Activated T-helper 9 cell treated with anti-CD3 and anti-CD28 coated beads, Interleukin-2, amount 50 U/mL, for 16 hours (primary cell): Measurements from ENCODE around the gene RETSAT.
"Not testable (repeated sequence)": the region's sequence is repeated elsewhere in the genome, so short reads cannot be mapped to it uniquely, and the experiment has no call there.

Experiments
- DNase-seq: peaks from one replicate; pipeline ENCODE4 v3.0.0-alpha.2; 2020; ENCODE audit warnings: low read depth

RETSAT gene

DNA sequence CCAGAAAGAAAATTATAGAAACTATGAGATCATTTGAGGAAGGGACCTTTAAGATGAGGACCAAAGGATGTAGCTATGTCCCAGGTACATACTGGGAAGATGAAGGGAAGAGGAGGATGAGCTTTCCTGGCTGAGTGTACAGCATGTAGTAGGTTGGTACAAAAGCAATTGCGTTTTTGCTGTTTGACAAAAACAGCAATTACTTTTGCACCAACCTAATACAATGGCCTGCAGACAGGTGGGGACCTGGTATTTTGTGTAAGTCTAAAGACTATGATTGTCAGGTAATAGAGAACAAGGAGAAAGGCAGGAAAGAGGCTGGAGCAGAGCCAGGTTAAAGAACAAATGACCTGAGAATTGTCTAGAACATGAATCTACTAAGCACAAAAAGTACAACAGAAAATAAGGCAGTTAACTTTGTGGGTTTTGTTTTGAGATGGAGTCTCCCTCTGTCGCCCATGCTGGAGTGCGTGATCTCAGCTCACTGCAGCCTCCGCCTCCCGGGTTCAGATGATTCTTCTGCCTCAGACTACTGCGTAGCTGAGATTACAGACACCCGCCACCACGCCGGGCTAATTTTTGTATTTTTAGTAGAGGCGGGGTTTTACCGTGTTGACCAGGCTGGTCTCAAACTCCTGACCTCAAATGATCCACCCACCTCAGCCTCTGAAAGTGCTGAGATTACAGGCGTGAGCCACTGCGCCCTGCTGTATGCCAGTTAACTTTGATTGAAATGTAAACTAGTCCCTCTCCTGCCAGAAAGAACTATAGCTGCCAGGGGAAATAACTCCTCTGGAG is 23.3 kb downstream of the RETSAT start:
- DNase-seq: no peak

DNA sequence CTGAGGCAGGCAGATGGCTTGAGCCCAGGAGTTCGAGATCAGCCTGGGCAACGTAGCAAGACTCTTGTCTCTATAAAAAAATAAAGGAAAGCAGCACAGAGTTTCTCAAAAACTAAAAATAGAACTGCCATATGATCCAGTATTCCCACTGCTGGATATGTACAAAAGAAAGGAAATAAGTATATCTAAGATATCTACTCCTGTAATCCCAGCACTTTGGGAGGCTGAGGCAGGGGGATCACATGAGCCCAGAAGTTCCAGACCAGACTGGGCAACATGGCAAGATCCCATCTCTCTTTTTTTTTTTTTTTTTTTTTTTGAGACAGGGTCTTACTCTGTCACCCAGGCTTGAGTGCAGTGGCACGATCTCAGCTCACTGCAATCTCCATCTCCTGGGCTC is 24.6 kb downstream of the RETSAT start:
- not testable (repeated sequence) for DNase-seq

DNA sequence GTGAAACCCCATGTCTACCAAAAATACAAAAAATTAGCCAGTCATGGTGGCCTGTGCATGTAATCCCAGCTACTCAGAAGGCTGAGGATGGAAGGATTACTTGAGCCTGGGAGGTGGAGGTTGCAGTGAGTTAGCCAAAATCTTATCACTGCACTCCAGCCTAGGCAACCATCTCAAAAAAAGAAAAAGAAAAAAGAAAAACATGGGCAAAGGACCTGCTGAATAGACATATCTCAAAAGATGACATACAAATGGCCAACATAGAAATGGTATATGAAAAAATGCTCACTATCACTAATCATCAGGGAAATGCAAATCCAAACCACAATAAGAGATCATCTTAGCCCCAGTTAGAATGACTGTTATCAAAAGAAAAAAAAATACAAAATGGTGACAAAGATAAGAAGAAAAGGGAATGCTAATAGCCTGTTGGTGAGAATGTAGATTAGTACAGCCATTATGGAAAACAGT is 25.1 kb downstream of the RETSAT start:
- DNase-seq: no peak

- DNase-seq: peak; percentile 87
These were observed 26.3 kb downstream of the RETSAT start, which contains the start of gene TGOLN2 for GRCh38 chr2:85327822-85328617. Gene TGOLN2, minus strand, starts transcription at chr2:85327989. Its CDS starts 27 bp downstream, at chr2:85327962.

- peak; percentile 22 for DNase-seq
These were observed 27.0 kb downstream of the RETSAT start for GRCh38 chr2:85327160-85327821.

DNA sequence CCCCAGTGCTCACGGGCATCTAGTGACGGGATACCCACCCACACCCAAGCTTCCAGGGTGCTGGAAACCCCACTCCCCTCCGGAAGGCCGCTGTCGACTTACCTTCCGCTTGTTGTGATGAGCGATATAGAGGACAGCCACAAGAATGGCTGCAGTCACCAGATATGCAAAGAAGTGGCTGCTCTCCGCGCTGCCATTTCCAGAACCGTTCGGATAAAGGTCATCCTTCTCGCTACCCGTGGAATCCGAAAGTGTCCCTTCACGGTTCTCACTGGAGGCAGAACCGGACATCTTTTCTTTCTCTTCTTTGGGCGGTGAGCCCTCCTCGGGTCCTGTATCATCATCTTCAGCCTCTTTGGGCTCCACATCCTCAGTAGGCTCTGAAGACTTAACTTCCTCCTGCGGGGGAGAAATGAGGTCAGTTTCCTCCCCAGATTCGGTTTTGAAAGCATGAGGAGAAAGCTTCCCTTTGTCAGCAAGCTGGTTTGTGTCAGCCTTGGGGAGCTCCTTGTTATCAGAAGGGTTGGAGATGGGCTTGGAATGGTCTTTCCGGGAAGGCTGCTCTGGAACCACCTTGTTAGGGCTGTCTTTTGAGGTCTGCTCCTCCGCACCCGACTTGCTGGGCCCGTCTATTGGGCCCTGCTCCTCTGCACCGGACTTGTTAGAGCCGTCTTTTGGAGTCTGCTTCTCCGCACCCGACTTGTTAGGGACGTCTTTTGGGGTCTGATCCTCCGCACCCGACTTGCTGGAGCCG is 27.7 kb downstream of the RETSAT start:
- no peak for DNase-seq

DNA sequence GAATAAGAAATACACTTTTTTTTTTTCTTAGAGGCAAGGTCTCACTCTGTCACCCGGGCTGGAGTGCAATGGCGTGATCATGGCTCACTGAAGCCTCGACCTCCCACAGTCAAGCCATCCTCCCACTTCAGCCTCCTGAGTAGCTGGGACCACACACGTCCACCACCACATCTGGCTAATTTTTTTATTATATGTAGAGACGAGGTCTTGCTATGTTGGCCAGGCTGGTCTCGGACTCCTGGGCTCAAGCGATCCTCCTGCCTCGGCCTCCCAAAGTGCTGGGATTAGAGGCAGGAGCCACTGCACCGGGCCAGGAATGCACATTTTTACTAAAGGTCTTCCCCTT is 28.9 kb downstream of the RETSAT start:
- no peak for DNase-seq

DNA sequence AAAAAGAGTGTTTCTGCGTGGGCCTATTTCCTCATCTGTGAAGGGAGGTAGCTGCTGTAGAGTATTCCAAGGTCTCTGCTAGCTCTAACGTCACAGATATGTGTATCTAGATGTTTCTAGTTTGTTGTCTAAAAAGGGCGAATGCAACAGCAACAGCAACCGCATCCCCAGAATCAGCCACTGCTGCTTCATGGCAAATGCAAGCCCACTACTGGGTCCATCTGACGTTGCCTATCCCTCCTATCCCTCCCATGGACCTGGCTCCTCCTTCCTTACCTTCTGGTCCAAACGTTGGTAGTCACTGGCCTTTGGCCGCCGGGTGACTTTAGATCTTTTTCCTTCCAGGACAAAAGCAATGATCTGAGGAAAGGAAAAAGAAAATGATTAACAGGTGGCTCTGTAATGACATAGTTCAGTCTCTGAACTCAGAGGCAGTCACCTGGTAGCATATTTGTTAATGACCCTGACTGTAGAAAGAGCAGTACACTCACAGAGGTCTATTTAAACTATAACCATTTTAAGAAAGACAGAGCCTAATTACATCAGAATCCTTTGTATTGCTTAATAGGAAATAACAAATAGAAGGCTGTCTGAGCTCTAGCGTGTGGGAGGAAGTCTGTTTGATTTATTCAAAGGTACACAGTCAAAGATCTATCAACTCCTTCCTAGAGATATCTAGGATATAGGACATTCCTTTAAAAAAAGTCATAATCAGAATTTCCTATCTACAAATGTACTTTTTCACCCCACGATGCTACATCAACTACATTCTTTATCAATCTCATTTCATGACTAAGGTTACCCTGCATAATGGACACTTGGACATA is 29.5 kb downstream of the RETSAT start:
- DNase-seq: no peak

DNA sequence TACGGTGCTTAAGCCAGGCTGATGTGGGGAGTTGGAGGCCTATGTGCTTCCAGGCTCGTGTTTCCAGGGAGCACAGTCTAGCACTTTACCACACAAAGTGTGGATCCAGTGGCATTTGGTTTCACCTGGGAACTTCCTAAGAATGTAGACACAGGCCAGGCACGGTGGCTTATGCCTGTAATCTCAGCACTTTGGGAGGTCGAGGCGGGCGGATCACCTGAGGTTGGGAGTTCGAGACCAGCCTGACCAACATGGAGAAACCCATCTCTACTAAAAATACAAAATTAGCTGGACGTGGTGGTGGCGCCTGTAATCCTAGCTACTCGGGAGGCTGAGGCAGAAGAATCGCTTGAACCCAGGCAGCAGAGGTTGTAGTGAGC is 30.4 kb downstream of the RETSAT start:
- DNase-seq: not testable (repeated sequence)

DNA sequence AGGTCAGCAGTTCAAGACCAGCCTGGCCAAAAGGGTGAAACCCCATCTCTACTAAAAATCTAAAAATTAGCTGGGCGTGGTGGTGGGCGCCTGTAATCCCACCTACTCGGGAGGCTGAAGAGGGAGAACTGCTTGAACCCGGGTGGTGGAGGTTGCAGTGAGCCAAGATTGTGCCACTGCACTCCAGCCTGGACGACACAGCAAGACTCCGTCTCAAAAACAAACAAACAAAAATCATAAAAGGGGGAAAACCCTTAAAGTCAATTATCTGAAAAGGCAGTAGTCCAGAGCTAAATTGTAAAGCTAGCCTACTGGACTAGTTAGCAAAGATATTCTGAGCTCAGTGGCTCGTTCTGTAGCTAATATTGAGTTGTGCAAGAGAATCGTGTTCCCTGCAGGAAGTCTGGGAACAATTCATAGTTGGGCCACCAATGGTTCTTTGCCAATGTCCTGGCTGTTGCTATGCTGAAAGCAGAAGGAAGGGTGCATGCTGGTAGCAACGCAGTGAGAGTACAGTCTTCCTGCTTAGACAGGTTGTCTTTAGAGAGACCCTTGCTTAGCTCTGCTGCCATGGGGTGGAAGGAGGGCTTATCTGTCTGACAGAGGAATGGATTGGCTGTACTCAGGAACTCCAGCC is 30.9 kb downstream of the RETSAT start:
- no peak for DNase-seq

DNA sequence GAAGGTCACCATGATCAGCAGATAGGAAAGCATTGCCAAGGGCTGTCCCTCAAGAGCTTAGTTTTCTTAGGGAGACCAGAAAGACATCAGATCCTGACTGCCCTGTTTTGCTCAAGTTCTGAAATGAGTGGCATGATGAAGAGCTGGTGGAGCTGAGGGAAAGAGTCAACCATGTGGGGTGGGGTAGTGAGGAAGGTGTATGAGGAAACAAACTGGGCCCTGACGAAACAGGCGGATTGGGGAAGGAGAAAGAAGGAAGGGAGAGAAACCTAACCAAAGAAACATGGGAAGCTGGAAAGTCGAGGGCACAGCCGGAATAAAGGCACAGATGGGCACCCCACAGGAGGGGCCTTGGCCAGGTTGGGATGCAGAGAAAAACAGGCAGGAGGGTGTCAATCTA is 34.5 kb downstream of the RETSAT start:
- DNase-seq: no peak

GRCh38 chr2:85318222-85319074 is 35.9 kb downstream of the RETSAT start:
- no peak for DNase-seq

- DNase-seq: not testable (repeated sequence)
These were observed 38.4 kb downstream of the RETSAT start for GRCh38 chr2:85315921-85316320.

GRCh38 chr2:85314884-85315242 is 39.5 kb downstream of the RETSAT start:
- DNase-seq: no peak

- DNase-seq: no peak
These were observed 41.9 kb downstream of the RETSAT start for GRCh38 chr2:85312404-85312803.

- no peak for DNase-seq
These were observed 44.0 kb downstream of the RETSAT start for GRCh38 chr2:85310330-85310729.

DNA sequence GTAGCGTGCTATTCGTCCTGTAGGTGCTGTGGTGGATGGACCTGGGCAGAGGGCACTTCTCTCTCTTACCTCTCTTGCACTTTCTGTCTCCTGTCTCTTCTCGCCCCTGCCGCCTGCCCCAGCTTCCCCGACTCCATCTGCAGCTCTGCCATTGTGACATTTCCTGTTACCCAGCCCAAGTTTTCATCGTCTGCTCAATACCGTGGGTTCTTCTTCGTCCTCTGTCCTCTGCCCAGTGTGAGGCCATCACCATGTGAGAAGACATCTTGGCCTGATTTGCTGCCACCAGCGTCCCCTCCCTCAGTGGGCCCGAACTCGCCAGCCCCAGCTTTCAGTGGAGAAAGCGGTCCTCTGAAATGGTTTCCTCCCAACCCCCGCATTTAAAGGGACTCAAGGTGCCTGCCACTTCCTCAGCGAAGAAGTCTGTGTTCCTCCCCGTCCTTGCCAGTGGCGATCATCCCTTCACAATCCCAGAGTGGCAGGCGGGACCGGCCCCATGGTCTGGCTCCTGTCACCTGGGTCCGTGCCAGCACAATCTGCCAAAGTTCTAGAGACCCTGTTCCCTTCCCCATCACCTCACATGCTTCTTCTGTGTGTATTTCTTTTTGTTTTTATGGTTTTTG is 44.5 kb downstream of the RETSAT start:
- no peak for DNase-seq

DNA sequence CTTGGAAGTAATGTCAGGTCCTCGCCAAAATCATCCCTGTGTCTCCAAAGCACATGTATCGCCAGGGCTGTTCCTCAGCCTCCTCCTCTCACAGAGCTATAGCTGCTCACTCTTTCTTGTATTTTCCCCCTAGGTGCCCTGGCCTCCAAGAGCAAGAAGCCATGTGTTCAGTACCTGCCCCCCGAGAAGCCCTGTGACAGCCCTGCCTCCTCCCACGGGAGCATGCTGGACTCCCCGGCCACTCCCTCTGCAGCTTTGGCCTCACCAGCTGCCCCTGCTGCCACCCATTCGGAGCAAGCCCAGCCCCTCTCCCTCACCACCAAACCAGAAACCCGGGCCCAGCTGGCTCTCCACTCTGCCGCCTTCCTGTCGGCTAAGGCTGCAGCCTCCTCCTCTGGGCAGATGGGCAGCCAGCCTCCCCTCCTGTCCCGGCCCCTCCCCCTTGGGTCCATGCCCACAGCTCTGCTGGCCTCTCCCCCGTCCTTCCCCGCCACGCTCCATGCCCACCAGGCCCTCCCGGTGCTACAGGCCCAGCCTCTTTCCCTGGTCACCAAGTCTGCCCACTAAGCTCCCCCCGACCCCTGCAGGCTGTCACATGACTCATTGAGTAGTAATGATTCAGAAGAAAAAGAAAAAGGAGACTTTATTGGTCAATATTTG is 45.3 kb downstream of the RETSAT start:
- no peak for DNase-seq

DNA sequence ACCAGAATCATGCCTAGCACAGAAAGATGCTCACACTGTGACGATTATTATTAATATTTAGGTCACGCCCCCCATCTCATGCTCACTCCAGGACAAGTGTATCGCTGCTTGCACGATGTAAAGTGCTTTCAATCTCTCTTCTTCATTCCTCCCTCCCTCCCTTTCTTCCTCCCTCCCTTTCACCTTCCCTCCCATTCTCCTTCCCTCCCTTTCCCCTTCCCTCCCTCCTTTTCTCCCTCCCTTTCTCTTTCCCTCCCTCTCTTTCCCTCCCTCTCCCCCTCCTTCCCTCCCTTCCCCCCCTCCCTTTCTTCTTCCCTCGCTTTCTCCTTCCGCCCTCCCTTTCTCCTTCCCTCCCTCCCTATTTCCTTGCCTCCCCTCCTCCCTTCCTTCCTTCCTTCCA is 46.1 kb downstream of the RETSAT start:
- DNase-seq: no peak
